Stomach (tissue), 9 donors: ENCODE results near the gene MYCBP2. TPM values are rescaled to one million over a fixed set of nuclear protein-coding genes. Genes with fewer than 3 reads are reported as not detected.

Experiments
- DNase-seq, 2 donors: peaks; one replicate each; pipeline versions ENCODE4 v3.0.0 to v3.0.0-alpha.2; 2013 to 2019
- H3K27ac ChIP-seq, 5 donors: fragments of 200-600 bp in 4 of 5; sonication (generic) in 4 of 5; one replicate each; pipeline ENCODE4 v1.5.1; 2013 to 2019; ENCODE audit warnings: mild to moderate bottlenecking in 1 of 5, moderate library complexity in 1 of 5
- H3K27me3 ChIP-seq, 3 donors: fragments of 200-600 bp; sonication (generic); one replicate each; pipeline ENCODE4 v1.5.1; 2017 to 2019; ENCODE audit warnings: mixed run types in 1 of 3
- H3K36me3 ChIP-seq, 4 donors: fragments of 200-600 bp; sonication (generic); 1 replicate in 3 of 4; 2 replicates in 1 of 4; pipeline ENCODE4 v1.5.1; 2016 to 2019
- H3K4me1 ChIP-seq, 4 donors: fragments of 200-600 bp; sonication (generic); one replicate each; pipeline ENCODE4 v1.5.1; 2016 to 2019
- H3K4me3 ChIP-seq, 4 donors: fragments of 200-600 bp; sonication (generic) in 3 of 4; one replicate each; pipeline ENCODE4 v1.5.1; 2016 to 2019; ENCODE audit warnings: mild to moderate bottlenecking in 1 of 4
- H3K9me3 ChIP-seq, 4 donors: fragments of 200-600 bp; sonication (generic); one replicate each; pipeline ENCODE4 v1.5.1; 2016 to 2019
- CTCF ChIP-seq, 7 experiments: fragments of 450-650 bp in 4 of 7; fragments of 200-600 bp in 3 of 7; sonication (generic) in 3 of 7; IDR thresholded peaks; one replicate each; pipeline ENCODE4 v1.5.1; 2016 to 2019; ENCODE audit warnings: antibody characterized with exemption in 7 of 7, control low read depth in 2 of 7, mild to moderate bottlenecking in 1 of 7
- EP300 ChIP-seq: sonication (generic); formaldehyde crosslinking; IDR thresholded peaks from one replicate; pipeline ENCODE4 v1.6.1; 2017; ENCODE audit warnings: antibody characterized with exemption
- POLR2A ChIP-seq, 4 donors: fragments of 450-650 bp; IDR thresholded peaks; one replicate each; pipeline ENCODE4 v1.6.1; 2016; ENCODE audit warnings: antibody characterized with exemption in 4 of 4, control low read depth in 2 of 4, mild to moderate bottlenecking in 1 of 4, moderate library complexity in 1 of 4
- POLR2AphosphoS5 ChIP-seq, 3 donors: sonication (generic); formaldehyde crosslinking; IDR thresholded peaks; one replicate each; pipeline ENCODE4 v1.6.1; 2016; ENCODE audit warnings: antibody characterized with exemption in 3 of 3
- WGBS, 5 donors: extraction: QIAGEN DNeasy Blood & Tissue Kit in 3 of 5; methylation state at CpG; one replicate each; pipeline versions ENCODE4 v1.1.5 to v1.1.7; 2013 to 2018; 5-methylcytosine and 5-hydroxymethylcytosine counted together
- intact Hi-C: fragments of 100-400 bp; cut with DNase I; formaldehyde crosslinking; loops from one replicate; pipeline ENCODE4 v1.15.1; 2023; ENCODE audit warnings: low total_unique reads
- polyA plus RNA-seq, 3 donors: library from polyadenylated mRNA; stranded (reverse); fragments of 200-250 nt; gene quantifications; one replicate each; pipeline ENCODE4 v1.2.3, GENCODE V29; 2013
- total RNA-seq, 5 donors: library from RNA; depleted of rRNA; stranded (reverse); fragments of >200 nt; gene quantifications; one replicate each; pipeline versions ENCODE4 v1.1.0 to v1.2.3, GENCODE V29; 2014 to 2016
- donor health status: healthy with polysubstance abuse.
- donor health status: Bipolar disorder and iron deficiency.
- donor health status: healthy.

Gene MYCBP2
- total and polyA plus RNA-seq, 8 donors: 15.6 to 194 (median 70.4) TPM

GRCh38 chr13:77036279-77036678 is 290.6 kb downstream of the MYCBP2 start:
- intact Hi-C loops: no loop called here
- TF ChIP-seq POLR2AphosphoS5 (IDR thresholded peaks at IDR 0.05): no peak
- TF ChIP-seq CTCF (IDR thresholded peaks at IDR 0.05): no peak
- no peak for TF ChIP-seq EP300
- TF ChIP-seq POLR2A (IDR thresholded peaks at IDR 0.05): no peak
- H3K27me3 ChIP-seq: no peaks in the 10 kb centered on the region
- H3K4me1 ChIP-seq: no peaks in the 10 kb centered on the region
- no peak overlapping the region for H3K27ac ChIP-seq
- no peak overlapping the region for H3K4me3 ChIP-seq
- WGBS, 5 donors: 83 to 100% (median 87%) methylated on average over 1 of the region's 1 CpG
- H3K9me3 ChIP-seq: no peaks in the 10 kb centered on the region
- DNase-seq: no peak
- H3K36me3 ChIP-seq: no peaks in the 10 kb centered on the region

- no peak for DNase-seq
- Histone ChIP-seq H3K27ac (no peak overlapping the region), H3K27me3 (no peaks in the 10 kb centered on the region), H3K4me3 (no peak overlapping the region), H3K9me3 (no peaks in the 10 kb centered on the region), H3K36me3 (no peaks in the 10 kb centered on the region), H3K4me1 (no peaks in the 10 kb centered on the region)
- WGBS, 5 donors: 94 to 98% (median 97%) methylated on average over 5 of the region's 5 CpGs
- intact Hi-C loops: no loop called here
- no peak for TF ChIP-seq POLR2A (IDR thresholded peaks at IDR 0.05)
Measured at GRCh38 chr13:77034881-77035280, 292.0 kb downstream of the MYCBP2 start.

GRCh38 chr13:77033717-77034302 is 293.1 kb downstream of the MYCBP2 start:
- no peaks in the 10 kb centered on the region for H3K36me3 ChIP-seq

GRCh38 chr13:77031656-77032243 is 295.1 kb downstream of the MYCBP2 start:
- no peak for DNase-seq
- intact Hi-C loops: no loop called here
- no peaks in the 10 kb centered on the region for H3K9me3 ChIP-seq
- no peak overlapping the region for H3K27ac ChIP-seq
- no peak overlapping the region for H3K4me3 ChIP-seq
- no peaks in the 10 kb centered on the region for H3K27me3 ChIP-seq
- 90 to 95% (median 94%) methylated on average over 6 of the region's 6 CpGs for WGBS, 5 donors
- peaks cover 0 to 12% (median 9%) of the 10 kb centered on the region in 4 donors for H3K4me1 ChIP-seq
- H3K36me3 ChIP-seq: no peaks in the 10 kb centered on the region
- TF ChIP-seq POLR2AphosphoS5 (IDR thresholded peaks at IDR 0.05) (no peak), CTCF (IDR thresholded peaks at IDR 0.05) (no peak), EP300 (no peak), POLR2A (IDR thresholded peaks at IDR 0.05) (no peak)

More at GRCh38 chr13:77033717-77034302, 293.1 kb downstream of the MYCBP2 start:
- no peak overlapping the region for H3K27ac ChIP-seq
- TF ChIP-seq POLR2A (IDR thresholded peaks at IDR 0.05) (no peak), CTCF (IDR thresholded peaks at IDR 0.05) (no peak), POLR2AphosphoS5 (IDR thresholded peaks at IDR 0.05) (no peak), EP300 (no peak)
- H3K4me1 ChIP-seq: no peaks in the 10 kb centered on the region
- H3K4me3 ChIP-seq: no peak overlapping the region
- no peak for DNase-seq
- no peaks in the 10 kb centered on the region for H3K9me3 ChIP-seq
- no peaks in the 10 kb centered on the region for H3K27me3 ChIP-seq
- intact Hi-C loops: no loop called here
- WGBS, 5 donors: 91 to 95% (median 95%) methylated on average over 4 of the region's 4 CpGs

GRCh38 chr13:77029436-77029835 is 297.5 kb downstream of the MYCBP2 start:
- no peak overlapping the region for H3K27ac ChIP-seq
- intact Hi-C loops: no loop called here
- H3K9me3 ChIP-seq: no peaks in the 10 kb centered on the region
- H3K4me3 ChIP-seq: no peak overlapping the region
- peaks cover 0 to 26% (median 21%) of the 10 kb centered on the region in 4 donors for H3K4me1 ChIP-seq
- 82 to 92% (median 89%) methylated on average over 1 of the region's 1 CpG for WGBS, 5 donors
- TF ChIP-seq POLR2A (IDR thresholded peaks at IDR 0.05) (no peak), EP300 (no peak), CTCF (IDR thresholded peaks at IDR 0.05) (no peak), POLR2AphosphoS5 (IDR thresholded peaks at IDR 0.05) (no peak)
- no peaks in the 10 kb centered on the region for H3K36me3 ChIP-seq
- H3K27me3 ChIP-seq: no peaks in the 10 kb centered on the region
- DNase-seq: no peak
